Parathyroid adenoma (tissue), 2 donors: ENCODE data around the gene EFCAB10.
"Not testable (repeated sequence)": the region's sequence is repeated elsewhere in the genome, so short reads cannot be mapped to it uniquely, and the experiment has no call there.

Experiments used
- H2AFZ ChIP-seq: fragments of 300-600 bp; sonication (generic); one replicate; pipeline ENCODE4 v1.7.0; 2017; ENCODE audit warnings: antibody characterized with exemption, mild to moderate bottlenecking
- H3K27ac ChIP-seq: fragments of 300-600 bp; sonication (generic); one replicate; pipeline ENCODE4 v1.7.0; 2017
- H3K27me3 ChIP-seq: fragments of 300-600 bp; sonication (generic); one replicate; pipeline ENCODE4 v1.7.0; 2017; ENCODE audit warnings: low read length; ENCODE audit not compliant: control insufficient read depth, insufficient read depth
- H3K36me3 ChIP-seq: fragments of 300-600 bp; sonication (generic); one replicate; pipeline ENCODE4 v1.7.0; 2017; ENCODE audit warnings: low read length; ENCODE audit not compliant: control insufficient read depth, insufficient read depth
- H3K4me1 ChIP-seq: fragments of 300-600 bp; sonication (generic); one replicate; pipeline ENCODE4 v1.7.0; 2017; ENCODE audit warnings: control low read depth
- H3K4me2 ChIP-seq: fragments of 300-600 bp; sonication (generic); one replicate; pipeline ENCODE4 v1.7.0; 2017; ENCODE audit warnings: low read length
- H3K4me3 ChIP-seq: fragments of 300-600 bp; sonication (generic); one replicate; pipeline ENCODE4 v1.7.0; 2017; ENCODE audit warnings: low read depth, low read length
- H3K79me2 ChIP-seq: fragments of 300-600 bp; sonication (generic); one replicate; pipeline ENCODE4 v1.7.0; 2017; ENCODE audit warnings: control low read depth
- H3K9ac ChIP-seq: fragments of 300-600 bp; sonication (generic); one replicate; pipeline ENCODE4 v1.7.0; 2017; ENCODE audit warnings: mild to moderate bottlenecking
- H3K9me3 ChIP-seq: fragments of 300-600 bp; sonication (generic); one replicate; pipeline ENCODE4 v1.7.0; 2017; ENCODE audit warnings: low read length; ENCODE audit not compliant: control insufficient read depth
- TF ChIP-seq, protein P1 (sequence below): fragments of 300-600 bp; sonication (generic); IDR thresholded peaks from one replicate; pipeline ENCODE4 v1.7.0; 2017; ENCODE audit warnings: antibody characterized with exemption, mild to moderate bottlenecking
- donor health status: primary hyperparathyroidism.

Gene EFCAB10

DNA sequence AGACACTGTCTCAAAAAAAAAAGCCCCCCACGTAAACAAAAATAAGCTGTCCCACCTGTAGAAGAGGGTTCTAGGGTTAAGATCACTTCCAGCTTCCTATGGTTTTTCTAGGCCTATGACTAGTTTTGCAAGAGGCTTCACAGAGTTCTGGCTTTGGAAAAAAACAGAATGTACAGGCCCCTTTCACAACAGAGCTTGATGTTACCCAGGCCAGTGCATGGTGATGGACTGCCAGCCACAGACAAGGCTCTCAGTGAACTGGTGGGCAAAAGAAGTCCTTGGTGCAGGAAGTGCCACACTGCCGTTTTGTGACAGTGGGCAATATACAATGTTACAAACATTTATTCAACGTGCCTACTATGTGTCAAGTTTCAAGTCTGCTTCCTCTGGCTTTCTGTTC, 18.3 kb upstream of the EFCAB10 start:
- Histone ChIP-seq H3K4me3 (no peak overlapping the region), H3K4me2 (no peak overlapping the region), H3K9me3 (no peaks in the 10 kb centered on the region), H2AFZ (no peak overlapping the region), H3K27ac (no peak overlapping the region), H3K36me3 (no peaks in the 10 kb centered on the region), H3K9ac (no peak overlapping the region), H3K27me3 (no peaks in the 10 kb centered on the region), H3K4me1 (no peaks in the 10 kb centered on the region), H3K79me2 (no peaks in the 10 kb centered on the region)
- TF ChIP-seq, protein P1, sequence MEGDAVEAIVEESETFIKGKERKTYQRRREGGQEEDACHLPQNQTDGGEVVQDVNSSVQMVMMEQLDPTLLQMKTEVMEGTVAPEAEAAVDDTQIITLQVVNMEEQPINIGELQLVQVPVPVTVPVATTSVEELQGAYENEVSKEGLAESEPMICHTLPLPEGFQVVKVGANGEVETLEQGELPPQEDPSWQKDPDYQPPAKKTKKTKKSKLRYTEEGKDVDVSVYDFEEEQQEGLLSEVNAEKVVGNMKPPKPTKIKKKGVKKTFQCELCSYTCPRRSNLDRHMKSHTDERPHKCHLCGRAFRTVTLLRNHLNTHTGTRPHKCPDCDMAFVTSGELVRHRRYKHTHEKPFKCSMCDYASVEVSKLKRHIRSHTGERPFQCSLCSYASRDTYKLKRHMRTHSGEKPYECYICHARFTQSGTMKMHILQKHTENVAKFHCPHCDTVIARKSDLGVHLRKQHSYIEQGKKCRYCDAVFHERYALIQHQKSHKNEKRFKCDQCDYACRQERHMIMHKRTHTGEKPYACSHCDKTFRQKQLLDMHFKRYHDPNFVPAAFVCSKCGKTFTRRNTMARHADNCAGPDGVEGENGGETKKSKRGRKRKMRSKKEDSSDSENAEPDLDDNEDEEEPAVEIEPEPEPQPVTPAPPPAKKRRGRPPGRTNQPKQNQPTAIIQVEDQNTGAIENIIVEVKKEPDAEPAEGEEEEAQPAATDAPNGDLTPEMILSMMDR, result no peak

DNA sequence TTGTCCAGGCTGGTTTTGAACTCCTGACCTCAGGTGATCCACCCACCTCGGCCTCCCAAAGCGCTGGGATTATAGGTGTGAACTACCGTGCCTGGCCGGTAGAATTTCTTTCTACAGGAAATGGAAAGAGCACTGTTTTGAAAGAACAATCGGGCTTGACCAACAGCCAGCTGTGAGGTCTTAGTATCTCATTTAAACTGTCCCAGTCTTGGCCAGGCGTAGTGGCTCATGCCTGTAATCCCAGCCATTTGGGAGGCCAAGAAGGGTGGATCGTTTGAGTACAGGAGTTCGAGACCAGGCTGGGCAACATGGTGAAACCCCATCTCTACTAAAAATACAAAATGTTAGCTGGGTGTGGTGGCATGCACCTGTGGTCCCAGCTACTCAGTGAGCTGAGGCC, 17.8 kb upstream of the EFCAB10 start:
- H3K27ac ChIP-seq, H2AFZ ChIP-seq, H3K9me3 ChIP-seq, H3K79me2 ChIP-seq, H3K9ac ChIP-seq, H3K27me3 ChIP-seq, H3K4me1 ChIP-seq, H3K4me2 ChIP-seq, H3K4me3 ChIP-seq, H3K36me3 ChIP-seq: not testable (repeated sequence)

DNA sequence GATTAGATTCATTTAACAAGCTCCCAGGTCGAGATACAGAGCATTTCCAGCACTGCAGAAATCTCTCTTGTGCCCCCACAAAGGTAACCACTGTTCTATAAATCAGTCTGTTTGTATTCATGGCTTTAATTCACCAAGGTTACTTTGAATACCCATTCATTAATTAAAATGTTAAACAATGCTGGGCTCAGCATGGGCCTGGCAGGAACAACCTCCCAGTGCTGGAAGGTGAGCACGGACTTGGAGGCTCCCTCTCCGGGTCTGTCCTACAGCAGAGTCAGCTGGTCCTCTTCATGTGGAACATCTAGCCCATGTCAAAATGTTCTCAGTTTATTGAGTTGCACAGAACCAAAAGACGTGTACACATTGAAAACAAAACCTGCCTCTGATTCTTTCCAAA, 15.6 kb upstream of the EFCAB10 start:
- Histone ChIP-seq H3K36me3 (no peaks in the 10 kb centered on the region), H3K9me3 (no peaks in the 10 kb centered on the region), H3K79me2 (no peaks in the 10 kb centered on the region), H3K4me2 (no peak overlapping the region), H2AFZ (no peak overlapping the region), H3K4me3 (no peak overlapping the region), H3K4me1 (no peaks in the 10 kb centered on the region), H3K9ac (no peak overlapping the region), H3K27me3 (no peaks in the 10 kb centered on the region), H3K27ac (no peak overlapping the region)
- TF ChIP-seq, protein P1, result no peak

DNA sequence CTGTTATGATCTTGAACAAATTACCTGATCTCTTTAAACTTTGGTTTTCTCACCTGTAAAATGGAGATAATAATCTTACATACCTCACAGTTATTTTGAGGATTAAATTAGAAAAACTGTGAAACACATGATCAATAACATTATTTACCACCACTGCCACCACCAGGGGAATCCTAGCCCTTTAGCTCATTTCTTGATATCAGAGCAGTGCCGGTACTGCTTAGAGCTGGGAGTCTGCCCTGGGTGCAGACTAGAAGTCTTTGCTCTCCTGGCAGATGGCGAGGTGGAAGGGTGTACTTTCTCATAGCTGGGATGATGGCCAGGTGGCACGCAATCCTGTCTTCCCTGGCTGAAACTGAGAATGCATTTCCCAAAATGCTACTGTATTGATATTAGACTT, 12.7 kb upstream of the EFCAB10 start:
- H3K9ac ChIP-seq, result no peak overlapping the region
- no peak overlapping the region for H3K4me2 ChIP-seq
- H3K79me2 ChIP-seq, result no peaks in the 10 kb centered on the region
- H2AFZ ChIP-seq, result no peak overlapping the region
- TF ChIP-seq, protein P1, result no peak
- H3K4me1 ChIP-seq, result peaks cover 2% of the 10 kb centered on the region
- no peaks in the 10 kb centered on the region for H3K36me3 ChIP-seq
- H3K4me3 ChIP-seq, result no peak overlapping the region
- no peak overlapping the region for H3K27ac ChIP-seq
- H3K9me3 ChIP-seq, result no peaks in the 10 kb centered on the region
- H3K27me3 ChIP-seq, result no peaks in the 10 kb centered on the region

DNA sequence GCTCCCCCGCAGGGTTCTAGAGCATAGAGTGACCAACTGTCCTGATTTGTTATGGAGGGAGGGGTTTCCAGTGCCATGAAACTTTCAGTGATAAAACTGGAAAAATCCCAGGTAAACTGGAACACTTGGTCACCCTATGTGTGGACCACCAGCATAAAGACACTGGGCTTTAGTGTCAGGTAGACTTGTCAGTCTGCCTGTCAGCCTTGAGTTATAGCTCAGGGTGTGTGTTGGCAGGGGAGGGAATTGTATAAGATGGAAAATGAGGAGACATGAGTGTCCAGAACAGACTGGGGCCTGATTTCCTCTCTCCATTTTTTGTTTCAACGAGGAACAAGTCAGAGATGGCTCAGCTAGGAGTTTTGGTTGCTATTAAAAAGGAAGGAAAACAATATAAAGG, 10.2 kb upstream of the EFCAB10 start:
- no peaks in the 10 kb centered on the region for H3K36me3 ChIP-seq
- TF ChIP-seq, protein P1, result no peak
- no peak overlapping the region for H2AFZ ChIP-seq
- no peak overlapping the region for H3K4me2 ChIP-seq
- no peaks in the 10 kb centered on the region for H3K9me3 ChIP-seq
- H3K4me1 ChIP-seq, result peaks cover 6% of the 10 kb centered on the region
- no peak overlapping the region for H3K27ac ChIP-seq
- no peaks in the 10 kb centered on the region for H3K27me3 ChIP-seq
- no peak overlapping the region for H3K9ac ChIP-seq
- no peak overlapping the region for H3K4me3 ChIP-seq
- H3K79me2 ChIP-seq, result no peaks in the 10 kb centered on the region
